Activated CD8-positive, alpha-beta memory T cell treated with anti-CD3 and anti-CD28 coated beads for 24 hours (primary cell): ENCODE data around the gene MYL11.
A peak's percentile ranks its signal among the peaks of the same experiment; 100 is the strongest.

Source experiments
- DNase-seq: peaks from one replicate; pipeline ENCODE4 v3.0.0-alpha.2; 2020

MYL11 gene

DNA sequence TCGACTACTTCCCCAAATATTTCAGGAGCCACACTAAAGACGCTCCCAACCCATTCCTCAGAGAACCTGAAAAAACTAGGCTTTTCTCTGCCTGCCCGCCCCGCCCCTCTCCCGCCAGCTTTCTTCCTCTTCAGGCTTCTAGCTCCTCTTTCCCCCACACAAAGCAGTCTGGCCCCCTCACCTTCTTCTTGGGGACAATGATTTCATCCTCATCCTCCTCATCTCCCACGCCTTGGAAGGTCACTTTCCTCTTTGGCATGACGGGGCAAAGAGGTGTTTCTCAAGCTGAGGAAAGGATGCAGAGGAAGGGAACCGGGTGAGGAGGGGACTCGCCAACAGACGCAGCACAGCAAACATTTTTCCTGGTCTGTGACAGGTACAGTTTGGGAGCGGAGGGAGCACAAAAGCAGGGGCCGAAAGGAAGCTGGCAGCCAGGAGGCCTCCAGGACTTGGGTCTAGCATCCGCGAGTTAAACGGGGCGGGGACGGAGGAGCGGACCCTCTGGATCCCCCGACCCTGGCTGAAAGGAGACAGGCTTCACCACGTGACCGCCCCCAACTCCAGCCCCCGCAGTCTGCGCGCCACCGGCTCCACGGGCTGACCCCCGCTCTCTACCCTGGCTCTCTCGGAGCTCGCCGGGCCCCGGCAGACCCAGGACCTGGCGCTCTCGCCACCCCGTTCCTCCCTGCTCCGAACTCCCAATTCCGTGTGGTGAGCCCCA, 20.0 kb upstream of the MYL11 start:
- no peak for DNase-seq

GRCh38 chr16:30355144-30355953, 19.3 kb upstream of the MYL11 start, which contains the start of gene CD2BP2:
Gene CD2BP2, minus strand, starts transcription at chr16:30355308. Its CDS starts 627 bp downstream, at chr16:30354681.
- DNase-seq = peak; percentile 90

- no peak for DNase-seq
These were observed 18.7 kb upstream of the MYL11 start for GRCh38 chr16:30355954-30356308.

- DNase-seq = peak; percentile 60
These were observed 18.1 kb upstream of the MYL11 start for GRCh38 chr16:30356401-30357084.

GRCh38 chr16:30357085-30357714, 17.4 kb upstream of the MYL11 start:
- peak; percentile 52 for DNase-seq

DNA sequence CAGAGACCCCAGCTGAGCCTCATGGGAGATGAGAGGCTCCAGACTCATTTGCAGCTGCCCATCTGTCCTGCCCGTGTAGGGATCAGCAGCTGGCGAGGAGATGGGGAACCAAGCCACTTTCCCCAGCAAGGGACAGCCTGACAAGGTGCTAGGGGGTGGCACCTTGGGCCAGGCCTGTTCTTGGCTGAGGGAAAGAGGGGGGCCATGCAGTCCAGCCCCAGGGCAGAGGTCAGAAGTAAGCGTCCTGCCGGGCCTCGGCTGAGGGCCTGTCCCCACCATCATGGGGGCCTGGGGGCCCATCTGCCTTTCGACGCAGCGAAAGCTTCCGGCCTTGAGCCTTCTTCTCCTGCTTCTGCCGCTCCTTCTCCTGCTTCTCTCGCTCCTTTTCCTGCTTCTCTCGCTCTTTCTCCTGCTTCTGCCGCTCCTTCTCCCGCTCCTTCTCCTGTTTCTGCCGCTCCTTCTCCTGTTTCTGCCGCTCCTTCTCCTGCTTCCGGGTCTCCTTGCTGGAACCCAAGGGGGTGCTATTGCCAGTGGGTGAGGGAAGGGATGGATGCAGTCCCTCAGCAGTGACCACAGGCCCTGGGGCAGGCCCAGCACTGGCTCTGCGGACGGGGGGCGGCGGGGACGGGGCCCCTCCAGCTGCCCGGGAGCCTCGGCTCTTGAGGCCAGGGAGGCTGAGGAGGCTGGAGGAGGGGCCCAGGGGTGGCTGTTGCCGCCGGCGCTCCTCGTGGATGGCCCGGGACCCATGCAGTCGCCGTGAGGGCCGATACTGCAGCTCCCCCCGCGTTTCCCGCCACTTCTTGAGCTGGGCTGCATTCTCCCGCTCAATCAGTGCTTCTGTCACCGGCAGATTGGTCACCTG, 16.7 kb upstream of the MYL11 start:
- peak; percentile 54 for DNase-seq

- DNase-seq = no peak
These were observed 16.0 kb upstream of the MYL11 start for GRCh38 chr16:30358577-30358936.

DNA sequence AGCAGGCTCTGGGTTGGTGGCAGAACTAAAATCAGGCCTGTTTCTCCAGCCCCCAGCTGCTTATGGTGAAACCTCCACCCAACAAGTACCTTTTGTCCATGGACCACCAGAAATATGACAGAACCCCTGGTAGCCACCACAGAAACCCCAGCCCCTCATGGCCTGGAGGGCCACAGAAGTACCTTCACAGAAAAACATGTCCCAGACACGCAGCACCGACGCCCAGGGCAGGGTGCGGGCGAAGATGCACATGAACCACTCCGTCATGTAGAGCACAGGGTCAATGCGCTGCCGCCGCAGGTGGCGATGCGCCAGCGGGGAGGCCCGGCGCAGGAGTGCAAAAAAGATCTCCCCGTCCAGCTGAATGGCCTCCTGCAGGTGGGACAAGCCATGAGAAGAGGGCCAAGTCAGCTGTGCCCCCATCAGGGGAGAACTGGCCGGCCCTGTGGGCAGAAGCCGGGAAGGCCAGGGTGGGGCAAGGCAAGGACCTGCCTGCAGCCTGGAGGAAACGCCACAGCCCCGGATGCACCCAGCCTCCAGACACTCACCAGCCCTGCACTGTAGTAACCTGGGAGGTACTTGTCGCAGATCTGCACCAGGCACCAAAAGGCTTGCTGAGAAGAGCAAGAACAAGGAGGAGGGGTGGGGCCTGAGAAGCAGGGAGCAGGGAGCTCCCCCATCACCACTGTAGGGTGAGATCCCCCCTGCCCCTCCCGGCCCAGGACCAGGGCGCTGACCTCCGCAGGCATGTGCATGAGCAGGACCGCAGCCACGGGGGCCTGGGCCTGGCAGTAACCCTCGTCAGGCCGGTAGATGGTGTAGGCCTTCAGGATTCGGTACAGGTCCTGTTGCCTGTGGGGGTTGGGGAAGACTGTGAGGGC, 15.4 kb upstream of the MYL11 start:
- peak; percentile 53 for DNase-seq

GRCh38 chr16:30359871-30360170, 14.8 kb upstream of the MYL11 start:
- no peak for DNase-seq

DNA sequence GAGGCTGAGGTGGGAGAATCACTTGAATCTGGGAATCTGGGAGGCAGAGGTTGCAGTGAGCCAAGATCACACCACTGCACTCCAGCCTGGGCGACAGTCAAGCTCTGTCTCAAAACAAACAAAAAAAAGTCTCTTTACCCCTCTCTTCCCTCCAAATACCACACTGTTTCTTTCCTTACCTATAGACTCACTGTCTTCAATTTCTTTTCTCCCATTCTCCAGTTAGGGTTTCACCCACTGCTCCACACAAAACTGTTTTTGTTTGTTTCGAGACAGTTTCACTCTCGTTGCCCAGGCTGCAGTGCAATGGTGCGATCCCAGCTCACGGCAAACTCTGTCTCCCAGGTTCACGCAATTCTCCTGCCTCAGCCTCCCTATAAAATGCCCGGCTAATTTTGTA, 13.4 kb upstream of the MYL11 start:
- DNase-seq = no peak

- DNase-seq = no peak
These were observed 9.4 kb upstream of the MYL11 start for GRCh38 chr16:30365200-30365599.

DNA sequence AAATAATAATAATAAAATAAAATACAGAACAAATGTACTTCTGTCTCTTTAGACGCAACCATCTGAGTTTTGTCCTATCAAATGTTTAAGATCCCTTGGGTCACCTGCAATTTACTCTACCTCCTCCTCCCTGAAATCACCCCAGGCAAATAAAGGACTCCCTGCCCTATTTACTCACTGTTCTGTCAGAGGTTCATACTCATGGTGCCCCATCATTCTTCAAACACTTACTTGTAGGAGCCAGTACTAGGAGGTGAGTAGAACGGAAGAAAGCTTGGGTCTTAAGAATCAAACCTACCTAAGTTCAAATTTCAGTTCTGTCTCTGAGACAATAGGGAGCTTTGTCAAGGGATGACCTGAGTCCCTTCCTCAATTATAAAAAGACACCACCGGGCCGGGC, 8.1 kb upstream of the MYL11 start:
- no peak for DNase-seq

DNA sequence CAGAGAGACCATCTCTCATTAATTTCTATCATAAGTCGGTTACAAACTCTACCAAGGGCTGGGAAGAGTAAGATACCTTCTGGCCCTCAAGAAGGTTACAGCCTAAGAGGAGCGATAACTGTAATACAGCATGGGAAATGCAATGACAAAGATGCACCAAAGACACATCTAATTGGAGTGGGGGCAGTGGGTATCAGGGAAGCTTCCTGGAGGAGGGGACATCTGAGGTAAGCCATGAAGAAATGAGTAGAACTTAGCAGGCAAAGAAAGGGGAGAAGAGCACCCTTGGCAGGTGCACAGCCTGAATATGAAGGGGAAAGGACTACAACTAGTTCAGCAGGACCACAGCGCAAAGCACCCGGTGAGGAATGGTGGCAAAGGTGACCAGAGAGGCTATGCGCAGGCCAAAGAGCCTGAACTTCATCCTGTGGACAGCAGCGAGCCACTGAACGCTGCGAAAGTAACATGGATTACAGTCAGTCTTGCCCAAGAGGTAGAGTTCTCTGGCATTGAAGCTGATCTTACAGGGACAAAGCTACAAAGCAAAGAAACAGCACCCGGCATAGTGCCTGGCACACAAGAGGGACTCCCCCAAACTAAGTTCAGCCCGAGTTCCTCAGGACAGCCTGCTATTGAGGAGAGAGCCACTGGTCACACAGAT, 7.1 kb upstream of the MYL11 start:
- DNase-seq = no peak

GRCh38 chr16:30368122-30368791, 6.3 kb upstream of the MYL11 start:
- no peak for DNase-seq

DNA sequence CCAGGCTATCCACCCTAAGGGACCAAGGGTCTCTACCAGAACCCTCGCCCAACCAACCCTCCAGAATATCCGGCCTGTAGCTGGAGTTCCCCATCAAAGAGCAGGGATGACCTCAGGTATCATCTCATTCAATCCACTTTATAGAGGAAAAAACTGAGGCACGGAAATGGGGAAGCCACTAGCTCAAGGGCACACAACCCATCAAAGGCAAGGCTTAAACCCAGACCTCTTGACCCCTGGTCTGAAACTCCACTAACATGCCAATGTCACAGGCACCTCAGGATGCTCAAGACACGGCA, 5.9 kb upstream of the MYL11 start:
- DNase-seq = no peak

- peak; percentile 69 for DNase-seq
These were observed 5.3 kb upstream of the MYL11 start for GRCh38 chr16:30369091-30369937.

DNA sequence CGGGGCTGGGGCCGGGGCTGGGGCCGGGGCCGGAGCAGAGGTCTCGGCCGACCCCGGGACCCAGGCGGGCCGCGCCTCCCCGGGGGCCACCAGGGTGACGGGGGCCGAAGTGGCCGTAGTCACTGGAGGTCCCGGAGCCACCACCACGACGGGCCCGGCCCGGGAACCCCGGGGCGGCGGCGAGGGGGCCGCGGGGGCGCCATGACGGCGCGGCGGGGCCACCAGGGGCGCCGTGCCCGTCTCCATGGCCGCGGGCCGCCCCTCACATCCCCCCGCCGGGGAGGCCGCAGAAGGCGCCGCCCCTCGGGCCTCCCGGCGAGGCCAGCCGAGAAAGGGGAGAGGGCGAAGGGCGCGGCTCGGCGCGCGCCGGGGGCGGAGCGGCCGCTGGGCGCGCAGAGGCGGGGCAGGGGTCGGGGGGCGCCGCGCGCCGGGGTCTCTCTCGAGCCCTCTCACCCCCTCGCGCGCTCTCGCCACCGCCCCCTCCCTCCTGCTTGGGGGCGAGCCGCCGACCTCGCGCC, 4.6 kb upstream of the MYL11 start:
- DNase-seq = no peak

- DNase-seq = peak; percentile 96
These were observed 4.0 kb upstream of the MYL11 start, which contains the start of gene TBC1D10B for GRCh38 chr16:30370456-30371247. Gene TBC1D10B, minus strand, starts transcription at chr16:30370494. Its CDS starts 311 bp downstream, at chr16:30370183.
